ENCODE data around the gene OSCP1. TPM values are rescaled to one million over a fixed set of nuclear protein-coding genes. Genes with fewer than 3 reads are reported as not detected.

OSCP1 gene
- total and polyA plus RNA-seq, 2 donors (not counting 1 experiment from before 2014, with no cell fraction given) = 6.5 to 10.7 TPM

DNA sequence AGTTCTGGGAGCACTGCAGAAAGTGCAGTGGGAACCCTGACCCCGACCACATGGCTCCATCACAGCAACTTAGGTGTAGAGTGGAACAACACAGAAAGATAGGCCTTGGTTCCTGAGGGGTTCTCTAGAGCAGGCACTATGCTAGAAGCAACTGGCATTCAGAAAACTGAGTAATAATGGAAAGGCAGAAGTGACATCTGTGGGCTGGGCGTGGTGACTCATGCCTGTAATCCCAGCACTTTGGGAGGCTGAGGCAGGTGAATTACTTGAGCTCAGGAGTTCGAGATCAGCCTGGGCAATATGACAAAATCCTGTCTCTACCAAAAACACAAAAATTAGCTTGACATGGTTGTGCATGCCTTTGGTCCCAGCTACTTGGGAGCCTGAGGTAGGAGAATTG lies 8.7 kb upstream of the OSCP1 start:
- no peak for DNase-seq (ENCODE audit: low read depth in 2 of 2)

DNA sequence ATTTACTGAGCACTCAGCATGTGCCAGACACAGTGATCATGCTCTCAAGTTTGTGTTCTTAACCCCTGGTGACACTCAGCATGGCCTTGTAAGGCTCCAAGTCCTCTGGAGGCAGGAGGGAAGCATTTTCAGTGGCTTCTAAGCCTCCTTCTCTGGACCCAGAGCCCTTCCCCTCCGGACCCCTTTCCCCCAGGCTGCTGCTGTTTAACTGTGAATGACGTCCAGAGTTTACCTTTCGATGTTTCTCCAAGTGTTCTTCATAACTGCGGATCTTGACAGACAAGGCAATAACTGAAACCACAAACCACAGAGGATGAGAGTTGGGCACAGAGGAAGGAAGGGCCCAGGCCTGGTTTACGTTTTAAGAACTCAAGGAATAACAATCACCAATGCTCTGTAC lies 7.4 kb upstream of the OSCP1 start:
- Histone ChIP-seq H3K4me2 (ENCODE audit: extremely low read depth, insufficient read depth, low read length) (no peak overlapping the region), H3K9ac (ENCODE audit: insufficient read depth, low read length) (no peak overlapping the region), H4K20me1 (ENCODE audit: control insufficient read depth, extremely low read depth, insufficient read depth, low read length) (no peaks in the 10 kb centered on the region), H3K79me2 (ENCODE audit: control insufficient read depth, insufficient read depth, low read length) (peaks cover 4% of the 10 kb centered on the region), H3K27me3 (ENCODE audit: control insufficient read depth, insufficient read depth, low read length) (no peaks in the 10 kb centered on the region), H3K4me1 (ENCODE audit: control insufficient read depth, extremely low read depth, insufficient read depth, low read length) (no peaks in the 10 kb centered on the region), H2AFZ (ENCODE audit: low read length) (no peak overlapping the region), H3K36me3 (ENCODE audit: control insufficient read depth, insufficient read depth, low read length) (peaks cover 14% of the 10 kb centered on the region), H3K4me3 (replicated peaks in 1 of 4; ENCODE audit: control extremely low read depth in 1 of 4, insufficient read depth in 1 of 4, low read depth in 3 of 4, low read length in 4 of 4) (no peak overlapping the region), H3K9me3 (ENCODE audit: control insufficient read depth, insufficient read depth, low read depth, low read length) (no peaks in the 10 kb centered on the region), H3K27ac (ENCODE audit: insufficient read depth, low read length) (no peak overlapping the region)
- DNase-seq (ENCODE audit: low read depth in 2 of 2) = no peak
- no peak for TF ChIP-seq EZH2 (IDR thresholded peaks at IDR 0.05; ENCODE audit: low read length, missing control alignments)
- TF ChIP-seq, protein P1, sequence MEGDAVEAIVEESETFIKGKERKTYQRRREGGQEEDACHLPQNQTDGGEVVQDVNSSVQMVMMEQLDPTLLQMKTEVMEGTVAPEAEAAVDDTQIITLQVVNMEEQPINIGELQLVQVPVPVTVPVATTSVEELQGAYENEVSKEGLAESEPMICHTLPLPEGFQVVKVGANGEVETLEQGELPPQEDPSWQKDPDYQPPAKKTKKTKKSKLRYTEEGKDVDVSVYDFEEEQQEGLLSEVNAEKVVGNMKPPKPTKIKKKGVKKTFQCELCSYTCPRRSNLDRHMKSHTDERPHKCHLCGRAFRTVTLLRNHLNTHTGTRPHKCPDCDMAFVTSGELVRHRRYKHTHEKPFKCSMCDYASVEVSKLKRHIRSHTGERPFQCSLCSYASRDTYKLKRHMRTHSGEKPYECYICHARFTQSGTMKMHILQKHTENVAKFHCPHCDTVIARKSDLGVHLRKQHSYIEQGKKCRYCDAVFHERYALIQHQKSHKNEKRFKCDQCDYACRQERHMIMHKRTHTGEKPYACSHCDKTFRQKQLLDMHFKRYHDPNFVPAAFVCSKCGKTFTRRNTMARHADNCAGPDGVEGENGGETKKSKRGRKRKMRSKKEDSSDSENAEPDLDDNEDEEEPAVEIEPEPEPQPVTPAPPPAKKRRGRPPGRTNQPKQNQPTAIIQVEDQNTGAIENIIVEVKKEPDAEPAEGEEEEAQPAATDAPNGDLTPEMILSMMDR (conservative IDR thresholded peaks at IDR 0.05 in 1 of 2, IDR thresholded peaks at IDR 0.05 in 1 of 2; ENCODE audit: low read depth in 1 of 2, low read length in 2 of 2) = no peak

More for the DNA sequence above, 8.7 kb upstream of the OSCP1 start:
- no peaks in the 10 kb centered on the region for H3K27me3 ChIP-seq (ENCODE audit: control insufficient read depth, insufficient read depth, low read length)
- H3K4me1 ChIP-seq (ENCODE audit: control insufficient read depth, extremely low read depth, insufficient read depth, low read length) = no peaks in the 10 kb centered on the region
- H3K9me3 ChIP-seq (ENCODE audit: control insufficient read depth, insufficient read depth, low read depth, low read length) = no peaks in the 10 kb centered on the region
- H3K4me3 ChIP-seq (replicated peaks in 1 of 4; ENCODE audit: control extremely low read depth in 1 of 4, insufficient read depth in 1 of 4, low read depth in 3 of 4, low read length in 4 of 4) = no peak overlapping the region
- H3K27ac ChIP-seq (ENCODE audit: insufficient read depth, low read length) = no peak overlapping the region
- TF ChIP-seq EZH2 (IDR thresholded peaks at IDR 0.05; ENCODE audit: low read length, missing control alignments) = no peak
- TF ChIP-seq, protein P1 (conservative IDR thresholded peaks at IDR 0.05 in 1 of 2, IDR thresholded peaks at IDR 0.05 in 1 of 2; ENCODE audit: low read depth in 1 of 2, low read length in 2 of 2) = no peak
- H3K36me3 ChIP-seq (ENCODE audit: control insufficient read depth, insufficient read depth, low read length) = peaks cover 14% of the 10 kb centered on the region
- no peak overlapping the region for H3K4me2 ChIP-seq (ENCODE audit: extremely low read depth, insufficient read depth, low read length)
- H4K20me1 ChIP-seq (ENCODE audit: control insufficient read depth, extremely low read depth, insufficient read depth, low read length) = no peaks in the 10 kb centered on the region
- peaks cover 10% of the 10 kb centered on the region for H3K79me2 ChIP-seq (ENCODE audit: control insufficient read depth, insufficient read depth, low read length)
- H3K9ac ChIP-seq (ENCODE audit: insufficient read depth, low read length) = no peak overlapping the region
- H2AFZ ChIP-seq (ENCODE audit: low read length) = no peak overlapping the region

DNA sequence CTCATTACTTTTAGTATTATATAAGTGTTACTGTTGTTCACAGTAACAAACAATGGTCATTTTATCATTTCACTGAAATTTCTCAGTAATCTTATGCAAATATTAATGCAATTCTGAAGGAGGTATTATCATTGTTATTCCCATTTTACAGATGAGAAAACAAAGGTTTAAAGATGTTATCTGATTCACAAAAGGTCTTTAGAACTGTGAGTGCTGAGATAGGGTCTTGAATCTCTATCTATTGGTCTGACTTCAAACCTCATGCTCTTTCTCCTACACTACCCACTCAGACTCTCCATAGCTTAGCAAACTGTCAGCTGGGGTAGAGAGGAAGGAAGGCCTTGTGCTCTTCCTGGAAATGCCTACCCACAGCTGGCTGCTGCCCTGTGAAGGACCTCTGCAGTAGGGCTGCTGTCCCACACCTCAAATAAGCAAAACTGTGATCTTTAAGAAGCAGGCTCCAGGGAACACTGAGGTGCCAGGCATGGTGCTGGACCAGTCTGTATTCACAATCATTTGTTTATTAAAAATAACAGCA lies 6.2 kb upstream of the OSCP1 start:
- Histone ChIP-seq H3K4me3 (replicated peaks in 1 of 4; ENCODE audit: control extremely low read depth in 1 of 4, insufficient read depth in 1 of 4, low read depth in 3 of 4, low read length in 4 of 4) (no peak overlapping the region), H3K36me3 (ENCODE audit: control insufficient read depth, insufficient read depth, low read length) (peaks cover 9% of the 10 kb centered on the region), H3K27me3 (ENCODE audit: control insufficient read depth, insufficient read depth, low read length) (no peaks in the 10 kb centered on the region), H3K9ac (ENCODE audit: insufficient read depth, low read length) (no peak overlapping the region), H4K20me1 (ENCODE audit: control insufficient read depth, extremely low read depth, insufficient read depth, low read length) (no peaks in the 10 kb centered on the region), H3K79me2 (ENCODE audit: control insufficient read depth, insufficient read depth, low read length) (no peaks in the 10 kb centered on the region), H3K4me2 (ENCODE audit: extremely low read depth, insufficient read depth, low read length) (no peak overlapping the region), H2AFZ (ENCODE audit: low read length) (no peak overlapping the region), H3K4me1 (ENCODE audit: control insufficient read depth, extremely low read depth, insufficient read depth, low read length) (no peaks in the 10 kb centered on the region), H3K27ac (ENCODE audit: insufficient read depth, low read length) (no peak overlapping the region), H3K9me3 (ENCODE audit: control insufficient read depth, insufficient read depth, low read depth, low read length) (no peaks in the 10 kb centered on the region)
- TF ChIP-seq, protein P1 (conservative IDR thresholded peaks at IDR 0.05 in 1 of 2, IDR thresholded peaks at IDR 0.05 in 1 of 2; ENCODE audit: low read depth in 1 of 2, low read length in 2 of 2) = no peak
- no peak for TF ChIP-seq EZH2 (IDR thresholded peaks at IDR 0.05; ENCODE audit: low read length, missing control alignments)
- no peak for DNase-seq (ENCODE audit: low read depth in 2 of 2)

Data from fibroblast of lung (primary cell).